GM19193 (cell line): ENCODE results near the gene AQP10.

Experiments used
- POLR2A ChIP-seq: IDR thresholded peaks from 4 replicates; pipeline ENCODE4 v1.6.1; 2011; ENCODE audit not compliant: insufficient read depth, insufficient read length; ENCODE audit errors: extremely low read depth

Gene AQP10

GRCh38 chr1:154320882-154321608 lies at the start of gene AQP10:
Gene AQP10 (plus strand): TSS chr1:154321093. CDS start chr1:154321156, 63 bp downstream.
- no peak for TF ChIP-seq POLR2A

GRCh38 chr1:154272217-154272998 lies 48.5 kb upstream of the AQP10 start, which contains the start of gene HAX1:
Gene HAX1 (plus strand): TSS chr1:154272629. CDS start chr1:154272724, 95 bp downstream.
- peak; percentile 83 for TF ChIP-seq POLR2A

- no peak for TF ChIP-seq POLR2A
Measured at GRCh38 chr1:154272999-154273563, 47.8 kb upstream of the AQP10 start.

GRCh38 chr1:154276797-154277196 lies 44.1 kb upstream of the AQP10 start:
- no peak for TF ChIP-seq POLR2A

- TF ChIP-seq POLR2A, result no peak
Measured at GRCh38 chr1:154288661-154289060, 32.2 kb upstream of the AQP10 start.

GRCh38 chr1:154290921-154291320 lies 30.0 kb upstream of the AQP10 start:
- TF ChIP-seq POLR2A, result no peak

- TF ChIP-seq POLR2A, result no peak
Measured at GRCh38 chr1:154295408-154296235, 25.3 kb upstream of the AQP10 start.

- TF ChIP-seq POLR2A, result no peak
Measured at GRCh38 chr1:154301582-154301981, 19.3 kb upstream of the AQP10 start.

GRCh38 chr1:154304664-154305337 lies 16.1 kb upstream of the AQP10 start:
- no peak for TF ChIP-seq POLR2A

GRCh38 chr1:154306151-154306550 lies 14.7 kb upstream of the AQP10 start:
- TF ChIP-seq POLR2A, result no peak

GRCh38 chr1:154313066-154313356 lies 7.9 kb upstream of the AQP10 start:
- no peak for TF ChIP-seq POLR2A

- TF ChIP-seq POLR2A, result no peak
Measured at GRCh38 chr1:154316704-154317103, 4.2 kb upstream of the AQP10 start.

- no peak for TF ChIP-seq POLR2A
Measured at GRCh38 chr1:154318386-154318785, 2.5 kb upstream of the AQP10 start.

GRCh38 chr1:154323493-154323892 lies 2.6 kb downstream of the AQP10 start:
- TF ChIP-seq POLR2A, result no peak
